Measurements from ENCODE around the gene ZNF644. TPM values are rescaled to one million over a fixed set of nuclear protein-coding genes. Genes with fewer than 3 reads are reported as not detected.

The ZNF644 gene
- total RNA-seq, 2 experiments from 2014 or later: 37.7 to 43.3 TPM

DNA sequence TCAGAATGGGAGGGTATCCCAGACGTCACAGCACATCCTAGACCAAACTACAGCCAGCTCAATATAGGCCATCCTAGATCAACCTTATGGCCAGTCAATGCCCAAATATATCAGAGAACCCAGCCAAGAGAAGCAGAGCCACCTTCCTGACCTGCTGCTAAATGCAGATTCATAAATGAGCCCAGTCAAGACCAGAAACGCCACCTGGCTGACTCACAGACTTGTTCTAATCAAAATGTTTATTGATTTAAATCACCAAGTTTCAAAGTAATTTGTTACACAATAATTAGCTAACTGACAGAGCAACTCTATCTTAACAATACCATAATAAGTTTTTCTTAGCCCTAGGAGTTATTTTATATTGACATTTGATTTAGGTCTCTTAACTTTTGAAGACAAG is 28.6 kb downstream of the ZNF644 start:
- POLR2A ChIA-PET: no interaction called here

DNA sequence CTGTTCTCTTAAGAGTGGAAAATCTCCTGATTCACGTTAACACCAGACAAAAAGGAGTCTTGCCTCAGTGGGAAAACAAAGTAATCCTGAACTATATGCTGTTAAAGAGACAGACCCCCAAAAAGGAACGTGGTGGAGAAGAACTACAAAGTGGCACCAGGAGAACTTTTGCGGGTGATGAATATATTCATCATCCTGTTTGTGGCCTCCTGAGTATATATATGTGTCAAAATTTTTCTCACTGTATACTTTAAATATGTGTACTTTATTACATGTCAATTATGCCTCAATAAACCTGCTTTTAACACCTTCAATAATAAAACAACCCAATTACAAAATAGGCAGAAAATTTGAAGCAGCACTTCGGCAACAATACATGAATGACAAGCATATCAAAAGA is 31.1 kb downstream of the ZNF644 start:
- ChIA-PET CTCF (no interaction called here), POLR2A (no interaction called here)

More for the DNA sequence above, 28.6 kb downstream of the ZNF644 start:
- CTCF ChIA-PET: interaction anchor here (0.5 kb wide), 1 partner anchor 140 kb away, joined by 3 read pairs; no protein-coding TSS in a partner anchor

DNA sequence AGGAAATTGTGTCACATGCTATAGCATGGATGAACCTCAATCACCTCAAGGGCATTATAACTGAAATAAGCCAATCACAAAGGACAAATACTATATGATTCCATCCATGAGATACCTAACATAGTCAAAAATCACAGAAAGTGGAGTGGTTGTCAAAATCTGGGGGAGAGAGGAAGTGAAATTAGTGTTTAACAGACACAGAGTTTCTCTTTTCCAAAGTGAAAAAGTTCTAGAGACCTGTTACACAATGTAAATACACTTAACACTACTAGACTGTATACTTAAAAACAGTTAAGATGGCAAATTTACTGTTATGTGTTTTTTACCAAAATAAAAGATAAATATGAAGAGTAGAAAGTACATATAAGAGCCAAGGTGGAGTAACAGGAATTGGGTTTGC is 31.8 kb downstream of the ZNF644 start:
- POLR2A ChIA-PET: no interaction called here
- CTCF ChIA-PET: no interaction called here

DNA sequence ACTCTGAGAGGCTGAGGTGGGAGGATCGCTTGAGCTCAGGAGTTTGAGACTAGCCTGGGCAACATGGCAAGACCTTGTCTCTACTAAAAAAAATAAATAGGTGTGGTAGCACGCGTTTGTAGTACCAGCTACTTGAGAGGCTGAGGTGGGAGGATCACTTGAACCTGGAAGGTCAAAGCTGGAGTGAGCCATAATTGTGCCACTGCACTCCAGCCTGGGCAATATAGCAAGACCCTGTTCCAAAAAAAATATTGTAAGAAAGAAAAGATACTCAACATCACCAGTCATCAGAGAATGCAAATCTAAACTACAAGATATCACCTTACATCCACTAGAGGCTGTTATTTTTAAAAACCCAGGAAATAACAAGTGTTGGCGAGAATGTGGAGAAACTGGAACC is 32.5 kb downstream of the ZNF644 start:
- CTCF ChIA-PET: no interaction called here
- POLR2A ChIA-PET: no interaction called here

DNA sequence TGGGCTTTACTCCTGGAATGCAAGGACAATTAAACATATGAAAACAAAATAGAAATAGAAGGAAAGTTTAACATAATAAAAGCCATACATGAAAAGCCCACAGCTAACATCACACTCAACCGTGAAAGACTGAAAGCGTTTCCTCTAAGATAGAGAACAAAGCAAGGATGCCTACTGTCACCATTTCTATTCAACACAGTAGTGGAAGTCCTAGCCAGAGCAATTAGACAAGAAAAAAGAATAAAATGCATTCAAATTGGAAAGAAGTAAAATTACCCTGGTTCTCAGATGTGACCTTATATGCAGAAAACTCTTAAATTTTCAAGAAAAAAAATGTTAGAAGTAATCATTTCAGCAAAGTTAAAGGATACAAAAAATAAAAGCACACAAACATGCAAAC is 34.0 kb downstream of the ZNF644 start:
- ChIA-PET POLR2A (no interaction called here), CTCF (no interaction called here)

DNA sequence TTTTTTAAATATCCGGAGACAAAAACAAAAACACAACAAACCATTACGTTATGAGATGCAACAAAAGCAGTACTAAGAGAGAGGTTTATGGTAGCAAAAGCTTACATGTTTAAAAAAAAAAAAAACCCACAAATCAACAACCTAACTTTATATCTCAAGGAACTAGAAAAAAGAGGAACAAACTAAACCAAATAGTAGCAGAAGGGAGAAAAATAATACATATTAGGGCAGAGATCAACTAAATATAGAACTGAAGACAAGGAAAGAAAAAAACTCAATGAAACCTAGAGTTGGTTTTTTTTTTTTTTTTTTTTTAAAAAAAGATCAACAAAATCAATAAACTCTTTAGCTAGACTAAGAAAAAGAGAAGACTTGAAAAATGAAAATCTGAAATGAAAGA is 34.9 kb downstream of the ZNF644 start:
- ChIA-PET CTCF (interaction anchor here (0.6 kb wide), 1 partner anchor 20 kb away, joined by 3 read pairs; no protein-coding TSS in a partner anchor), POLR2A (interaction anchor here (0.7 kb wide), 1 partner anchor 141 kb away, joined by 8 read pairs; no protein-coding TSS in a partner anchor)

DNA sequence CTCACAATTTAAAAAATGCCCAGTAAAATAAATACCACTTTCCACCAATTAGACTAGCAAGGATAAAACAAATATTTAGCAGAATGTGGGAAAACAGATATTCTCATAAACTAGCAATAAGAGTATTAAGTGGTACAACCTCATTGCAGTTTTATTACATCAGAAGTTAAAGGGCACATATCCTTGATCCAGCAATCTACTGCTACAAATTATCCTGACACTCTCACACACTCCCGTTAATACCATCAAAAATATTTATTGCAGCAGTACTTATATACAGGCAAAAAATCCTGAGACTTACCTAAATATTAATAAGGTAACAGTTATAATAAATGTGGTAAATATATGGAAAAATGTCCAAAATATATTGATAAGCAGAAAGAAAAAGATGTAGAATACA is 44.3 kb downstream of the ZNF644 start:
- ChIA-PET CTCF (no interaction called here), POLR2A (no interaction called here)

DNA sequence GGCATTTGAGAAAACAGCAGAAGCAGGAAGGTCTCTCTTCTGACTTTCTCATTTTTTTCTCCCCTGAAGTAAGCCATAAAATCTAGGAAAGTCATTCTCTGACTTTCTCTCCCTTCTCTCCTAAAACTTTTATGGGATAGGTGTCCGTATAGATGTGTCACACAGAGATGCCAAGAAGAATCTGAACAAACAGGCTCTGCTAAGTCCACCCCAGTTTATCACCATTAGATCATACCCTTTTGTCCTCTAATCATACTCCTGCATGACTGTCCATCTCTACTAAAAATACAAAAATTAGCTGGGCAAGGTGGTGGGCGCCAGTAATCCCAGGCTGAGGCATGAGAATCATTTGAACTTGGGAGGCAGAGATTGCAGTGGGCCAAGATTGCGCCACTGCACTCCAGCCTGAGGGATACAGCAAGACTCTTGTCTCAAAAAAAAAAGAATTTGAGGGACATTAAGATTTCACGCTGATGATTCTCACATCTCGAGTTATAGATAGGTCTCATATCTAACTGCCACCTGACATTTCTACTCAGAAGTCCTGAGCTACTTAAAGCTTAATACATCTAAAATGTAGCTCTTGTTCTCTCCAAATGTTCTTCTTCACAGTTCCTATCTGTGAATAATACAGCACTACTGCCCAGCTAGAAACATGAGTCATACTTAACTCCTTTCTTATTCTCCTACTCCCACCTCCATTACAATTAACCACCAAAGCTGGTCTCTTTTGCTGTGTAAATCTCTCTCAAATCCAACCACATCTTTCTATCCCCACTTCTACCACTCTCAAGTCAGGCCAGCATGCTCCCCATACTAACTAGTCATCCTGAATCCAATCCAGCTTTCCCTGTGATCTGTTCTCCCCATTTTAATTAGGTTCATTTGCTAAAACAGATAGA is 47.7 kb downstream of the ZNF644 start:
- CTCF ChIA-PET: interaction anchor here (1.5 kb wide), 1 partner anchor 191 kb away, joined by 3 read pairs; no protein-coding TSS in a partner anchor
- POLR2A ChIA-PET: interaction anchor here (1.3 kb wide), 1 partner anchor 48 kb away, joined by 8 read pairs; the partner anchor contains the start of gene ZNF644

DNA sequence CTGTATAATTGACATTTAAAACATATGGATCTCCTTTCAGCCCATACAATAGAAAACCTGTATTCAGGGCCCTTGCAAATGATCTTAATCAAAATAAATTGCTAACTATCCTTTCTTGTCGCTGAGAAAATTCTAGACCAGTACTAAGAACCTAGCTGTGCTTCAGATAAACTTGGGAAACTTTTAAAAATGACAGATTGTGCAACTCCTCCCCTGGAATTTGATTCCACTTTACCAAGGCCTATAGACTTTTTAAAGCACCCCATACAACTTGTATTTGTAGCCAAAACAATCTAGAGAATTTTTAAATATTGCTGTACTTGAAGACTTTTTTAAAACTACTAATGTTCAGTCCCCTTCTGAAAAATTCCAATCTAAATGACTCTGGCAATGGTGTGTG is 51.6 kb downstream of the ZNF644 start:
- CTCF ChIA-PET: no interaction called here
- POLR2A ChIA-PET: no interaction called here

DNA sequence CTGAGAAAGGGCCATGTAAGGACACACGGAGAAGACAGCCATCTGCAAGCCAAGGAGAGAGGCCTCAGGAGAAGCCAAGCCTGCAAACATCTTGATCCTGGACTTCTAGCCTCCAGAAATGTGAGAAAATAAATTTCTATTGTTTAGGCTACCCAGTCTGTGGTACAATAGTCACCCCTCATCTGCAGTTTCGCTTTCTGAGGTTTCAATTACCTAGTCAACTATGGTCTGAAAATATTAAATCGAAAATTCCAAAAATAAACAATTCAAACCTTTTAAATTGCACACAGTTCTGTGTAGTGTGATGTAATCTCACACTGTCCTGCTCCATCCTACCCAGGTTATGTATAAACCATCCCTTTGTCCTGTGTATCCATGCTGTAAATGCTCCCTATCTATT is 52.6 kb downstream of the ZNF644 start:
- POLR2A ChIA-PET: no interaction called here

DNA sequence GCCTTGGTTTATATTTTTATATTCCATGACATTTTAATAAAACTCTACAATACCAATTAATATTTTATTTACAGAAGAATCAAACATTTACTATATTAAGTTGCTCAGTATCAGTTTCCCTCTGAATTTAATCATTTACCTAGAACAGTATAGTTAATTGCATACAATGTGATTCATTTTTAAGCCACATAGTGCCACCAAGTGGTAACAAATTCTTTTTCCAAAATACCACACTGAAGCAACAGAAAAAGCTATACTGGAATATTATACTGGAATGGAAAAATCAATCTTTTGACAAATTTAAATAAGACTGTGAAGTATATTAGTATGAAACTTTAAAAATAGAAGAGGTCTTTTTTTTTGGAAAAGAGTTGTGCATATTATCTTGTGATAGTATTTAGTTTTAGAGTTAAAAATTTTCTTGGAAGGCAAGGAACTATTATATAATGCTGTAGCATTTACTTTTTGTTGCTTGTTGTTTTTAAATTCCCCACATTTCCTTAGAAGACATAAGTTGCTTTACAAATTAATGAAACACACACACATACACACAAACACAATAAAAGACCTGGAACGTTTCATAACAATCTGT is 57.3 kb downstream of the ZNF644 start:
- CTCF ChIA-PET: no interaction called here
- POLR2A ChIA-PET: no interaction called here

More for the DNA sequence above, 52.6 kb downstream of the ZNF644 start:
- CTCF ChIA-PET: no interaction called here

DNA sequence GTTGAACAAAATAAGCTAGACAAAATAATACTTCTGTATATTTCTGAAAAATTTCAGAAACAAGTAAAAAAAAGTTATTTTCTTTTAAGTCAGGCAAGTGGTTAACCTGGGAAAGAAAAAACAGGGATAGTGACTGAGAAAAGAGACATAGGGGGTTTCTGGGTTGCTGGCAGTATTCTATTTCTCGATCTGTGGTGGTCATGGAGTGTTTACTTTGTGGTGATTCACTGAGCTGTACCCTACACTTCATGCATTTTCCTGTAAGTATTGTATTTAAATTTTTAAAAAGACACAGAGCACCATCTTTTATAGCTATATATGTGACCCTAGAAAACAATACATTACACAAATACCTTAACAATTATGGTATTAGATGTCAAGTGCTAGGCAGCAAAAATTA is 58.2 kb downstream of the ZNF644 start:
- POLR2A ChIA-PET: no interaction called here
- CTCF ChIA-PET: no interaction called here

DNA sequence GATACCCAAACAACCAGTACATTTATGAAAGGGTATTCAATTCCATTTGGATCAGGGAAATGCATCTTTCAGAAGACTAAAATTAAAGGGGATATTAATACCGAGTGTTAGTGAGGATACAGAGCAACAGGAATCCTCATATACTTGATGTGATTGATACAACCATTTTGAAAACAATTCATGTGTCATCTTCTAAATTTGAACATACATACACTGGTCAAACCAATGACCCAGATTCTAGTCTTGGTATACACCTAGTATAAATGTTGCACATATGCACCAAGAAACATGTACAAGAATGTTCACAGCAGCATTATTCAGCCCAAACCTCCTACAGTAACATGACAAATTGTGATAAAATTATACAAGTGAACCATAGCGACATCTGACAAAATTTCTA is 58.6 kb downstream of the ZNF644 start:
- POLR2A ChIA-PET: no interaction called here

DNA sequence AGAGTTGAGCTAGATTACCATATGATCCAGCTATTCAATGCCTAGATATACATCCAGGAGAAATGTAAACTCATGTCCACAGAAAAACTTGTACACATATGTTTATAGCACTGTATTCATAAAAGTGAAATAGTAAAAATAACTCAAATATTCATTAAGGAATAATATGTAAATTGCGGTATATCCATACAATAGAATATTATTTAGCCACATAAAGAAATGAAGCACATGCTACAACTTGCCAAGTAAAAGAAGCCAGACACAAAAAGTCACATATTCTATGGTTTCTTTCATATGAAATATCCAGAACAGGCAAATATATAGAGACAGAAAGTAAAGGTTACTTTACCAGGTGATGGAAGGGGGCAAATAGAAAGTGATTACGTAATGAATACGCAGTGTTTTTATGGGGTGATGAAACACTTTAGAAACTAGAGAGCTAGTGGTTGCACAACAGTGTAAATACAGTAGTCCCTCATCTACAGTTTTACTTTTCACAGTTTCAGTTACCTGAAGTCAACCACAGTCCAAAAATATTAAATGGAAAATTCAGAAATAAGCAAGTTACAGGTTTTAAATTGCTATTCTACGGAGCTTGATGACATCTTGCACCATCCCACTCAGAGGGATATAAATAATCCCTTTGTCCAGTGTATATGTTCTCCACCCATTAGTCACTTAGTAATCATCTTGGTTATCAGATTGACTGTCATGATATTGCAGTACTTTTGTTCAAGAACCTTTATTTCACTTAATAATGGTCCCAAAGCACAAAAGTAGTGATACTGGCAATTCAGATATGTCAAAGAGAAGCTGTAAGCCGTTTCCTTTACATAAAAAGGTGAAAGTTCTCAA is 62.3 kb downstream of the ZNF644 start:
- ChIA-PET POLR2A (interaction anchor here (0.6 kb wide), 1 partner anchor 45 kb away, joined by 4 read pairs; no protein-coding TSS in a partner anchor), CTCF (interaction anchor here (0.6 kb wide), 1 partner anchor 10 kb away, joined by 3 read pairs; no protein-coding TSS in a partner anchor)

More for the DNA sequence above, 58.6 kb downstream of the ZNF644 start:
- CTCF ChIA-PET: no interaction called here

DNA sequence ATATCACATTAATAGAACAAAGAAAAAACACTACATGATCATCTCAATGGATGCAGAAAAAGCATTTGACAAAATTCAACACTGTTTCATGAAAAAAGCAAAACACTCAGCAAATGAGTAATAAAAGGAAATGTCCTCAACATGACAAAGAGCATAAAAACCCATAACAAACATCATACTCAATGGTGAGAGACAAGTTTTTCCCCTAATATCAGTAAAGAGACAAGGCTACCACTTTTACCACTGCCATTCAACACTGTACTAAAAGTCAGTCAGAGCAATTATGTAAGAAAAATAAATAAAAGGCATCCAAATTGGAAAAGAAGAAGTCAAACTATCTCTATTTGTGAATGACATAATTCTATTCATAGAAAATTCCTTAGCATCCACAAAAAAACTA is 64.3 kb downstream of the ZNF644 start:
- CTCF ChIA-PET: no interaction called here
- POLR2A ChIA-PET: no interaction called here

DNA sequence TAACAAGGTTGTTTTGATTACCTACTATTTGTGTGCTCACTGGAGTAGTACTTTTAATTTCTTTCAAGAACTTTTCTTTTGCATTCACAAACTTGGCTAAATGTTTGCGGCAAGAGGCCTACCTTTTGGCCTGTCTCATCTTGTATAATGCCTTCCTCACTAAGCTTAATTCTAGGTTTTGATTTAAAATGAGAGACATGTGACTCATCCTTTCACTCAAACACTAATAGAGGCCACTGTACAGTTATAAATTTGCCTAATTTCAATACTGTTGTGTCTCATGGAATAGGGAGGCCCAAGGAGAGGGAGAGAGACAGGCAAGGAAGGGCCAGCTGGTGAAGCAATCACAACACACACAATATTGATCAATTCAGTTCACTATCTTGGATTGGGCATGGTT is 66.1 kb downstream of the ZNF644 start:
- CTCF ChIA-PET: no interaction called here
- POLR2A ChIA-PET: no interaction called here

DNA sequence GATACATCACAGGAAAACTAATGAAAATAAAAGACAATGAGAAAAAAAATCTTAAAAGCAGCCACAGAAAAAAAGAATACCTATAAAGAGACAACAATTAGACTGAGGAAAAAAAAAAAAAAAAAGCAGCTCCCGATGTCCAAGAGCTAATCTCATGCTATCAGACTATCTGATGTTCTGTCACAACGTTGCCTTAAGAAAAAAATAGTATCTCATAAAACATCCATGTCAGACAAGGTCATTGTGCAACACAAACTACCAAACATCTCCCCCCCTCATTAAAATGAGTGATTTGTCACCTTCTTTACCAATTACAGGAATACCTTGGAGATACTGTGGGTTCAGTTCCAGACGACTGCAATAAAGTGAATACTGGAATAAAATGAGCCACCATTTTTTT is 68.9 kb downstream of the ZNF644 start:
- POLR2A ChIA-PET: no interaction called here
- CTCF ChIA-PET: no interaction called here

DNA sequence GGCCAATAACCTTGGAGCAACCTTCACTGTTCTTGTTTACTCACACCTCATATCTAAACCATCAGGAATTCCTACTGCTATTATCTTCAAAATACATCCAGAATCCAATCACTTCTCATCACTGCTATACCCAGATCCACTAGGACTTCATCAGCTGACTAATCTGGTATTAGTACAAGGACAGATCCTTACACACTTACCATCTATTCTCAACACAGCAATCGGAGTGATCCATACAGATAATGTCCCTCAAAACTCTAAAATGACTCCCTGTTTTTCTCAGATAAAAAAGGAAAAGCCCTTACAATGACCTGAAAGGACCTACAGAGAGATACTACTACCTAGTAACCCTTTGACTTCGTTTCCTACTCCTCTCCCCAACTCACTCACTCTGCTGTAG is 70.8 kb downstream of the ZNF644 start:
- CTCF ChIA-PET: no interaction called here
- POLR2A ChIA-PET: no interaction called here

DNA sequence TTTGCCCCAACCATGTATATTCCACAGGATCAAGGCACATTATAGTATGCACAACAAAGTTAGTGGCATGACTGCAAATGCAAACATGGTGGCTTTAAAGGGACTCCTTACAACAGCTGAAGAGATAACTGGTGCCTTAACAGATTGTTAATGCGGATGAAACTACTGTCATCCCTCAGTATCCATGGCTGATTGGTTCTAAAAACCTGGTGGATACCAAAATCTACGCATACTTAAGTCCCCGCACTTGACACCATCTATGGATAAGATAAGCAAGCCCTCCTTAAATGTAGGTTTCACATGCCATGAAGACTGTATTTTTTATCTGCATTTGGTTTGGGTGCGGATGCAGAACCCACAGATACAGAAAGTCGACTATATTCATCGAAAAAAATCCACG is 73.5 kb downstream of the ZNF644 start:
- CTCF ChIA-PET: no interaction called here
- POLR2A ChIA-PET: interaction anchor here (0.6 kb wide), 1 partner anchor 177 kb away, joined by 3 read pairs; no protein-coding TSS in a partner anchor

DNA sequence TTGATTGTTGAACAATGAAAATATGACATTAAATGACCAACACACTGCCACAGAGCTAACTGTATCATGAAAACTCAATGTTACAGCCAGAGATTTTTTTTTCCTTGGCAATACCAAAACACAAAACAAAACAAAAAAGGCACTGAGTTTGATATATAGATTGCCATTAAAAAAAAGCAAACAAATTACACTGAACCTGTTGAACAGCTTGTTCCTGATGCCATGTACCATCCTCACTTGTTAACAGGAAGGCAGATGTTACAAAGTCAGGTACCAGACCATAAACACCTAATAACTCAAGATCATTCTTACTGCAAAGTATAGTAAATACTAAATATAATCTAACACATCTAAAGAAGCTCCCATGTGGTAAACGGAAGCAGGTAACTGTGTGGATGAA is 75.2 kb downstream of the ZNF644 start:
- CTCF ChIA-PET: no interaction called here
- POLR2A ChIA-PET: no interaction called here

Data from activated CD8-positive, alpha-beta memory T cell treated with anti-CD3 and anti-CD28 coated beads for 36 hours (primary cell).